ENCODE data around the gene DENND2A.
"Not testable (repeated sequence)": the region's sequence is repeated elsewhere in the genome, so short reads cannot be mapped to it uniquely, and the experiment has no call there.

The DENND2A gene

DNA sequence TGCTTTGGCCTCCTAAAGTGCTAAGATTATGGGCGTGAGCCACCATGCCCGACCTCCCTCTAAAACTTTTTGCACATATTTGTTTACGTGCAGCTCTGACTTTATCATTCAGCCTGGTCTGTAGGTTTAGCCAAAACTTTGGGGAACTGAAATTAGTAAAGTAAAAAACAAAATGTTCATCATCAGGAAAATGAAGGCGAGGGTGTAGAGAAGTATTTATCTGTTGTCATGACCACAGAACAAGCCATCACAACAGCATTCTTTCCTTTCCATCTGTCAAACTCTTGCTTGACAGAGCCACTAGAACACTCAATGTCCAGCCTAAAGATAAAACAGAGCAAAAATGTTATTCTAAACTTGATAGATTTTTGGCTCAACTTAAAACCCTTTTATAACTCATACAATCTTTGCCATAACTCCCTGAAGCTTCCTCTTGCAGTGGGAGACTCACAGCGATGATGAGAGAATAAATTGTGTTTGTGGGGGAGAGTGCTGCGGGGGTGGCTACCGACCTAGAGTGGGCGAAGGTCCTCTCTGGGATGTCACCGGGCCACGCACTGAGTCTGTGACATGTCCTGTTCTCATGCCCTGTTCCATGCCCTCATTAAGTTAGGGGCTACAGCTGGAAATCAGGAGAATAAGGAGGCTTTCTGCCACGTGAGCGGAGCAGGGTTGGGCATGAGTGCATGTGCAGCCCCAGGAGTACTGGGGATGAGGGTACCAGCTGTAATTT lies 102.7 kb downstream of the DENND2A start:
- Histone ChIP-seq H3K79me2 (no peaks in the 10 kb centered on the region), H2AFZ (no peak overlapping the region), H3K9me3 (ENCODE audit: control insufficient read depth, low read length) (no peaks in the 10 kb centered on the region), H3K27me3 (ENCODE audit: control insufficient read depth, insufficient read depth, low read length) (no peaks in the 10 kb centered on the region), H3K4me2 (ENCODE audit: low read length) (no peak overlapping the region), H3K4me1 (no peaks in the 10 kb centered on the region), H3K27ac (no peak overlapping the region), H3K4me3 (ENCODE audit: low read depth, low read length) (no peak overlapping the region), H3K9ac (no peak overlapping the region), H3K36me3 (ENCODE audit: control insufficient read depth, insufficient read depth, low read length) (no peaks in the 10 kb centered on the region)
- TF ChIP-seq, protein P1, sequence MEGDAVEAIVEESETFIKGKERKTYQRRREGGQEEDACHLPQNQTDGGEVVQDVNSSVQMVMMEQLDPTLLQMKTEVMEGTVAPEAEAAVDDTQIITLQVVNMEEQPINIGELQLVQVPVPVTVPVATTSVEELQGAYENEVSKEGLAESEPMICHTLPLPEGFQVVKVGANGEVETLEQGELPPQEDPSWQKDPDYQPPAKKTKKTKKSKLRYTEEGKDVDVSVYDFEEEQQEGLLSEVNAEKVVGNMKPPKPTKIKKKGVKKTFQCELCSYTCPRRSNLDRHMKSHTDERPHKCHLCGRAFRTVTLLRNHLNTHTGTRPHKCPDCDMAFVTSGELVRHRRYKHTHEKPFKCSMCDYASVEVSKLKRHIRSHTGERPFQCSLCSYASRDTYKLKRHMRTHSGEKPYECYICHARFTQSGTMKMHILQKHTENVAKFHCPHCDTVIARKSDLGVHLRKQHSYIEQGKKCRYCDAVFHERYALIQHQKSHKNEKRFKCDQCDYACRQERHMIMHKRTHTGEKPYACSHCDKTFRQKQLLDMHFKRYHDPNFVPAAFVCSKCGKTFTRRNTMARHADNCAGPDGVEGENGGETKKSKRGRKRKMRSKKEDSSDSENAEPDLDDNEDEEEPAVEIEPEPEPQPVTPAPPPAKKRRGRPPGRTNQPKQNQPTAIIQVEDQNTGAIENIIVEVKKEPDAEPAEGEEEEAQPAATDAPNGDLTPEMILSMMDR (IDR thresholded peaks at IDR 0.05), result no peak

DNA sequence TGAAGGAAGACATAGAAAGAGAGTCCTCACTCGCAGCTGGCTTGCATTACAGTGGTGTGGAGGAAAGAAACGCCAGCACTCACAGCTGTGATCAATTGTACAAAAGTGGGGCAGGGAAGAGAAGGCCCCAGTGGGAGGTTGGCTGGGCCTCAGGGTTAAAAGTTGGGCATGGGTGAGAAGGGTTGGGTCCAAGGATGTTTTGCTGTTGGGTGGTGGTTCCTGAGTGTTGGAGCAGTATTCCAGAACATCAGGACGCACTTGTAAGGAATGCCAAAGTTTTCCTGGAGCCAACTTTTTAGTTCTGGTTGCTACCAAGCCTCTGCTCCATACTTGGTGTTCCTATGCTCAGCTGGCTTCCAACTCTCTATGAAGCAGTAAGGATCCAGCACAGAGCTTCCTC lies 105.9 kb downstream of the DENND2A start:
- TF ChIP-seq, protein P1 (IDR thresholded peaks at IDR 0.05), result no peak
- Histone ChIP-seq H3K27me3 (ENCODE audit: control insufficient read depth, insufficient read depth, low read length) (no peaks in the 10 kb centered on the region), H3K36me3 (ENCODE audit: control insufficient read depth, insufficient read depth, low read length) (no peaks in the 10 kb centered on the region), H3K9ac (no peak overlapping the region), H3K4me1 (no peaks in the 10 kb centered on the region), H3K79me2 (no peaks in the 10 kb centered on the region), H3K9me3 (ENCODE audit: control insufficient read depth, low read length) (no peaks in the 10 kb centered on the region), H3K4me2 (ENCODE audit: low read length) (no peak overlapping the region), H3K4me3 (ENCODE audit: low read depth, low read length) (no peak overlapping the region), H2AFZ (no peak overlapping the region), H3K27ac (no peak overlapping the region)

GRCh38 chr7:140533394-140533872 lies 107.2 kb downstream of the DENND2A start:
- no peaks in the 10 kb centered on the region for H3K9me3 ChIP-seq (ENCODE audit: control insufficient read depth, low read length)
- no peak overlapping the region for H2AFZ ChIP-seq
- H3K9ac ChIP-seq, result no peak overlapping the region
- H3K27ac ChIP-seq, result no peak overlapping the region
- H3K27me3 ChIP-seq (ENCODE audit: control insufficient read depth, insufficient read depth, low read length), result no peaks in the 10 kb centered on the region
- no peak overlapping the region for H3K4me2 ChIP-seq (ENCODE audit: low read length)
- H3K79me2 ChIP-seq, result no peaks in the 10 kb centered on the region
- H3K36me3 ChIP-seq (ENCODE audit: control insufficient read depth, insufficient read depth, low read length), result no peaks in the 10 kb centered on the region
- TF ChIP-seq, protein P1 (IDR thresholded peaks at IDR 0.05), result no peak
- no peak overlapping the region for H3K4me3 ChIP-seq (ENCODE audit: low read depth, low read length)
- H3K4me1 ChIP-seq, result no peaks in the 10 kb centered on the region

DNA sequence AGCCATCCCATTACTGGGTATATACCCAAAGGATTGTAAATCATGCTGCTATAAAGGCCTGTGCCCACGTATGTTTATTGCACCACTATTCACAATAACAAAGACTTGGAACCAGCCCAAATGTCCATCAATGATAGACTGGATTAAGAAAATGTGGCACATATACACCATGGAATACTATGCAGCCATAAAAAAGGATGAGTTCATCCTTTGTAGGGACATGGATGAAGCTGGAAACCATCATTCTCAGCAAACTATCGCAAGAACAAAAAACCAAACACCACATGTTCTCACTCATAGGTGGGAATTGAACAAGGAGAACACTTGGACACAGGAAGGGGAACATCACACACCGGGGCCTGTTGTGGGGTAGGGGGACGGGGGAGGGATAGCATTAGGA lies 111.2 kb downstream of the DENND2A start:
- H2AFZ ChIP-seq; H3K4me3 ChIP-seq (ENCODE audit: low read depth, low read length); H3K9me3 ChIP-seq (ENCODE audit: control insufficient read depth, low read length); H3K79me2 ChIP-seq; H3K27me3 ChIP-seq (ENCODE audit: control insufficient read depth, insufficient read depth, low read length); H3K27ac ChIP-seq; H3K4me1 ChIP-seq; H3K36me3 ChIP-seq (ENCODE audit: control insufficient read depth, insufficient read depth, low read length); H3K4me2 ChIP-seq (ENCODE audit: low read length); H3K9ac ChIP-seq: not testable (repeated sequence)

- no peaks in the 10 kb centered on the region for H3K4me1 ChIP-seq
- no peak overlapping the region for H3K4me2 ChIP-seq (ENCODE audit: low read length)
- H2AFZ ChIP-seq, result no peak overlapping the region
- no peak overlapping the region for H3K4me3 ChIP-seq (ENCODE audit: low read depth, low read length)
- no peaks in the 10 kb centered on the region for H3K36me3 ChIP-seq (ENCODE audit: control insufficient read depth, insufficient read depth, low read length)
- no peaks in the 10 kb centered on the region for H3K27me3 ChIP-seq (ENCODE audit: control insufficient read depth, insufficient read depth, low read length)
- no peaks in the 10 kb centered on the region for H3K79me2 ChIP-seq
- TF ChIP-seq, protein P1 (IDR thresholded peaks at IDR 0.05), result no peak
- H3K9ac ChIP-seq, result no peak overlapping the region
- H3K9me3 ChIP-seq (ENCODE audit: control insufficient read depth, low read length), result no peaks in the 10 kb centered on the region
- H3K27ac ChIP-seq, result no peak overlapping the region
Observed at GRCh38 chr7:140526787-140527664, 113.6 kb downstream of the DENND2A start.

Measured in parathyroid adenoma (tissue), 2 donors.